Esophagus squamous epithelium (tissue), 4 donors: ENCODE data around the gene HP.

ENCODE experiments used
- POLR2A ChIP-seq, 4 donors: fragments of 450-650 bp; IDR thresholded peaks; one replicate each; pipeline ENCODE4 v1.6.1; 2017; ENCODE audit warnings: antibody characterized with exemption in 4 of 4, mild to moderate bottlenecking in 4 of 4, moderate library complexity in 3 of 4
- TF ChIP-seq, protein P1 (sequence below), 6 experiments: fragments of 450-650 bp in 4 of 6; fragments of 200-600 bp in 2 of 6; sonication (generic) in 2 of 6; IDR thresholded peaks; one replicate each; pipeline ENCODE4 v1.5.1; 2016 to 2019; ENCODE audit warnings: antibody characterized with exemption in 6 of 6, mild to moderate bottlenecking in 4 of 6, moderate library complexity in 4 of 6

DNA sequence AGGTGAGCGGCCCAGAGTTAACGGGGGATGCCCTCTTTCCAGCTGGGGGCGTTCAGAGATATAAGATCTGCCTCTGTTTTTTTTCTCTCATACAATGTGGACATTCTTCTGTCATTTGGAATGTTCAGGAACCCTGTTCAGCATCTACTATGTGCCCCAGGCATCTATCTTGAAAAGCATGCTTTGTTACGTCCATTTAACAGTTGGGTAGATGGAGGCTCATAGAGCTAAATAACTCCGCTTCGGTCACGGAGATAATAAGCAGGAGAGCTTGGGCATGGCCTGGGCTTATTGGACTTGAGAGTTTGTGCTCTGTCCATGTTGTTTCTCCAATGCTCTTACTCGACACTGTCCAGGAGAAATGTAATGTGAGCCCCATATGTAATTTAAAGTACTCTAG is 39.6 kb upstream of the HP start:
- TF ChIP-seq, protein P1, sequence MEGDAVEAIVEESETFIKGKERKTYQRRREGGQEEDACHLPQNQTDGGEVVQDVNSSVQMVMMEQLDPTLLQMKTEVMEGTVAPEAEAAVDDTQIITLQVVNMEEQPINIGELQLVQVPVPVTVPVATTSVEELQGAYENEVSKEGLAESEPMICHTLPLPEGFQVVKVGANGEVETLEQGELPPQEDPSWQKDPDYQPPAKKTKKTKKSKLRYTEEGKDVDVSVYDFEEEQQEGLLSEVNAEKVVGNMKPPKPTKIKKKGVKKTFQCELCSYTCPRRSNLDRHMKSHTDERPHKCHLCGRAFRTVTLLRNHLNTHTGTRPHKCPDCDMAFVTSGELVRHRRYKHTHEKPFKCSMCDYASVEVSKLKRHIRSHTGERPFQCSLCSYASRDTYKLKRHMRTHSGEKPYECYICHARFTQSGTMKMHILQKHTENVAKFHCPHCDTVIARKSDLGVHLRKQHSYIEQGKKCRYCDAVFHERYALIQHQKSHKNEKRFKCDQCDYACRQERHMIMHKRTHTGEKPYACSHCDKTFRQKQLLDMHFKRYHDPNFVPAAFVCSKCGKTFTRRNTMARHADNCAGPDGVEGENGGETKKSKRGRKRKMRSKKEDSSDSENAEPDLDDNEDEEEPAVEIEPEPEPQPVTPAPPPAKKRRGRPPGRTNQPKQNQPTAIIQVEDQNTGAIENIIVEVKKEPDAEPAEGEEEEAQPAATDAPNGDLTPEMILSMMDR (IDR thresholded peaks at IDR 0.05): no peak
- TF ChIP-seq POLR2A (IDR thresholded peaks at IDR 0.05): no peak
